Esophagus muscularis mucosa (tissue), 4 donors: ENCODE results near the gene TNN.

Experiments used
- EP300 ChIP-seq: sonication (generic); formaldehyde crosslinking; IDR thresholded peaks from one replicate; pipeline ENCODE4 v1.6.1; 2017; ENCODE audit warnings: antibody characterized with exemption
- POLR2AphosphoS5 ChIP-seq, 2 donors: sonication (generic); formaldehyde crosslinking; IDR thresholded peaks; one replicate each; pipeline ENCODE4 v1.6.1; 2017; ENCODE audit warnings: antibody characterized with exemption in 2 of 2
- TF ChIP-seq, protein P1 (sequence below), 3 experiments: fragments of 200-600 bp in 2 of 3; fragments of 450-650 bp in 1 of 3; sonication (generic) in 2 of 3; IDR thresholded peaks; one replicate each; pipeline ENCODE4 v1.5.1; 2017 to 2019; ENCODE audit warnings: antibody characterized with exemption in 3 of 3, mild to moderate bottlenecking in 2 of 3, moderate library complexity in 1 of 3

GRCh38 chr1:175114996-175115395 lies 47.4 kb downstream of the TNN start:
- TF ChIP-seq EP300 (no peak), POLR2AphosphoS5 (IDR thresholded peaks at IDR 0.05) (no peak)
- TF ChIP-seq, protein P1, sequence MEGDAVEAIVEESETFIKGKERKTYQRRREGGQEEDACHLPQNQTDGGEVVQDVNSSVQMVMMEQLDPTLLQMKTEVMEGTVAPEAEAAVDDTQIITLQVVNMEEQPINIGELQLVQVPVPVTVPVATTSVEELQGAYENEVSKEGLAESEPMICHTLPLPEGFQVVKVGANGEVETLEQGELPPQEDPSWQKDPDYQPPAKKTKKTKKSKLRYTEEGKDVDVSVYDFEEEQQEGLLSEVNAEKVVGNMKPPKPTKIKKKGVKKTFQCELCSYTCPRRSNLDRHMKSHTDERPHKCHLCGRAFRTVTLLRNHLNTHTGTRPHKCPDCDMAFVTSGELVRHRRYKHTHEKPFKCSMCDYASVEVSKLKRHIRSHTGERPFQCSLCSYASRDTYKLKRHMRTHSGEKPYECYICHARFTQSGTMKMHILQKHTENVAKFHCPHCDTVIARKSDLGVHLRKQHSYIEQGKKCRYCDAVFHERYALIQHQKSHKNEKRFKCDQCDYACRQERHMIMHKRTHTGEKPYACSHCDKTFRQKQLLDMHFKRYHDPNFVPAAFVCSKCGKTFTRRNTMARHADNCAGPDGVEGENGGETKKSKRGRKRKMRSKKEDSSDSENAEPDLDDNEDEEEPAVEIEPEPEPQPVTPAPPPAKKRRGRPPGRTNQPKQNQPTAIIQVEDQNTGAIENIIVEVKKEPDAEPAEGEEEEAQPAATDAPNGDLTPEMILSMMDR (IDR thresholded peaks at IDR 0.05) = no peak
